Calu3 (cell line): ENCODE data around the gene SMPD3. TPM values are rescaled to one million over a fixed set of nuclear protein-coding genes. Genes with fewer than 3 reads are reported as not detected.
A peak's percentile ranks its signal among the peaks of the same experiment; 100 is the strongest.

Experiments
- BruUV-seq: library from RNA; stranded (reverse); fragments of 400-500 nt; replicated peaks from 2 replicates; lab custom pipeline; 2021; lab: Mats Ljungman, UMichigan
- CTCF ChIA-PET: fragments of 300-600 bp; sonication (Branson Sonifier 250); formaldehyde crosslinking; loops from one replicate; lab custom pipeline; 2022; ENCODE audit warnings: antibody characterized with exemption; lab: Charles Lee
- DNase-seq: peaks from one replicate; pipeline ENCODE4 v3.0.0; 2022
- H3K27ac Mint-ChIP-seq: one replicate; pipeline ENCODE4 v1.8.0; 2022; ENCODE audit warnings: mixed read lengths; ENCODE audit not compliant: unreplicated experiment
- H3K27me3 Mint-ChIP-seq: one replicate; pipeline ENCODE4 v1.8.0; 2022; ENCODE audit warnings: mixed read lengths; ENCODE audit not compliant: unreplicated experiment
- H3K36me3 Mint-ChIP-seq: one replicate; pipeline ENCODE4 v1.8.0; 2022; ENCODE audit warnings: mild to moderate bottlenecking, moderate library complexity, mixed read lengths; ENCODE audit not compliant: insufficient read depth, unreplicated experiment
- H3K4me1 Mint-ChIP-seq: one replicate; pipeline ENCODE4 v1.8.0; 2022; ENCODE audit warnings: mild to moderate bottlenecking, low read depth, mixed read lengths; ENCODE audit not compliant: unreplicated experiment
- H3K4me3 Mint-ChIP-seq: one replicate; pipeline ENCODE4 v1.8.0; 2022; ENCODE audit warnings: mild to moderate bottlenecking, low read depth, moderate library complexity, mixed read lengths; ENCODE audit not compliant: unreplicated experiment
- H3K9me3 Mint-ChIP-seq: one replicate; pipeline ENCODE4 v1.8.0; 2022; ENCODE audit warnings: low read depth, mixed read lengths; ENCODE audit not compliant: unreplicated experiment
- CTCF ChIP-seq: fragments of 200-600 bp; IDR thresholded peaks from one replicate; pipeline ENCODE4 v1.8.0; 2022; ENCODE audit warnings: antibody characterized with exemption; ENCODE audit not compliant: unreplicated experiment
- intact Hi-C: fragments of 100-400 bp; cut with micrococcal nuclease; formaldehyde crosslinking; loops from one replicate; pipeline ENCODE4 v1.10.0; 2022; ENCODE audit not compliant: unreplicated experiment
- total RNA-seq: library from RNA; stranded (reverse); gene quantifications from 2 replicates; pipeline ENCODE4 v1.2.3, GENCODE V29; 2022

SMPD3 gene
- total RNA-seq, 1 experiment from 2014 or later: 0.42 TPM

GRCh38 chr16:68396481-68396880 lies 51.8 kb downstream of the SMPD3 start:
- Mint-ChIP-seq H3K27ac (peak overlapping the region; percentile 37), H3K27me3 (peaks cover 29% of the 10 kb centered on the region), H3K9me3 (no peaks in the 10 kb centered on the region), H3K36me3 (peaks cover 4% of the 10 kb centered on the region), H3K4me3 (no peak overlapping the region), H3K4me1 (peaks cover 8% of the 10 kb centered on the region)
- peak; percentile 83 for TF ChIP-seq CTCF
- peak; percentile 83 for DNase-seq
- intact Hi-C loops: loop anchor here (5.0 kb wide), 3 partner anchors 51 to 126 kb away; partner anchors contain the start of gene SMPD3
- CTCF ChIA-PET: interaction anchor here (0.6 to 2.2 kb wide), 10 partner anchors 19 to 460 kb away, joined by 3 to 11 read pairs (median 4); partner anchors contain the start of genes PSMB10 and SMPD3
- no TSS peak for BruUV-seq

DNA sequence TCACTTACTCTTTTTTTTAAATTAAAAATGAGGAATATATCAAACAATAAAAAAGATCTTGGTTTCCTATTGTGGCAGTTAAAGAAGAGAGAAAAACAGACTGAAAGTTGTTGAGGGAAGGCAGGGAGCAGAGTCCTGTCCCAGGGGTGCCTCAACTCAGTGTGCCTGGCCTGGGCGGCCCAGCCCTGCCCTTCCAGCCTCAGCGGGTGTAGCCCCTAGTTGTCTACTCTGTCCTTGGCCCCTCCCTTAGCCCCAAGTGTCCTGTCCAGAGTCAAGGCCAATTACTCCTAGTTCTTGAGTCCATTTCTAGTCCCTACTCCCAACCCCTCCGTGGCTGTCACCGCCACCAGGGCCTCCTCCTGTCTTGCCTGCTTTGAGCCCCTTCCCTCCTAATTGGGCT lies 52.5 kb downstream of the SMPD3 start:
- TF ChIP-seq CTCF: no peak
- BruUV-seq: no TSS peak
- intact Hi-C loops: loop anchor here (5.0 kb wide), 3 partner anchors 51 to 126 kb away; partner anchors contain the start of gene SMPD3
- H3K27ac Mint-ChIP-seq: no peak overlapping the region
- no peak overlapping the region for H3K4me3 Mint-ChIP-seq
- no peaks in the 10 kb centered on the region for H3K9me3 Mint-ChIP-seq
- CTCF ChIA-PET: interaction anchor here (1.0 to 2.2 kb wide), 9 partner anchors 18 to 125 kb away, joined by 3 to 11 read pairs (median 4); partner anchors contain the start of gene SMPD3
- peaks cover 8% of the 10 kb centered on the region for H3K4me1 Mint-ChIP-seq
- DNase-seq: no peak
- H3K27me3 Mint-ChIP-seq: peaks cover 29% of the 10 kb centered on the region
- H3K36me3 Mint-ChIP-seq: peaks cover 4% of the 10 kb centered on the region

DNA sequence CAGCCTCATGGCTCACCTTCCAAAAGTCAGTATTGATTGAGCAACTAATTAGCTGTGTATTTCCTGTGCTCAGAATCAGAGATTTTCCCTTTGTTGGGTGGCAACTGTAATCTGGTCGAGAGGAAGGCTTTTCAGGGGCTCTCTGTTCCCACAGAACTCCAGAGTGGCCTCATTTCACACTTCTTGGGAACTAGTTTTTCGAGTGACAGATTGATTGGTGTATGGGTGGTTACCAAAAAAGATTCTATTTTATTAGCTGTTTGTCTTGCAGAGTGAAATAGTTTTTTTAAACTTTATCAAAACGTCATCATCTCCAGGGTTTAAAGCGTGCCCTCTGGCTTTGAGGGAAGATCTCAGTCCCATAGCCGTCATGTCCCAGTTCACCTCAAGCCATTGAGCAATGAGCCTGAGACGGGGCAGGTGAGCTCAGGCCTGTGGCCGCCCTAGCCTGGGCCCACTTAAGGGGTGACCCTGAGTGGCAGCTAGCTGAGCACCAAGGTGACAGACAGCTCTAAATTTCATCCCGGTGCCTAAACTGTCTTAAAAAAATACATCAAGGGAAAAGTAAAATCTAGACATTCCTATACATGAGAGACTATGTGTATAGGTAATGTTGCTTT lies 53.0 kb downstream of the SMPD3 start:
- intact Hi-C loops: loop anchor here (5.0 kb wide), 3 partner anchors 52 to 127 kb away; partner anchors contain the start of gene SMPD3
- Mint-ChIP-seq H3K9me3 (no peaks in the 10 kb centered on the region), H3K4me3 (no peak overlapping the region), H3K4me1 (peaks cover 8% of the 10 kb centered on the region), H3K27ac (no peak overlapping the region), H3K27me3 (peaks cover 31% of the 10 kb centered on the region), H3K36me3 (peaks cover 4% of the 10 kb centered on the region)
- CTCF ChIA-PET: interaction anchor here (0.5 to 2.2 kb wide), 5 partner anchors 11 to 862 kb away, joined by 3 to 9 read pairs (median 3); no protein-coding TSS in a partner anchor
- no peak for TF ChIP-seq CTCF
- no TSS peak for BruUV-seq
- no peak for DNase-seq

DNA sequence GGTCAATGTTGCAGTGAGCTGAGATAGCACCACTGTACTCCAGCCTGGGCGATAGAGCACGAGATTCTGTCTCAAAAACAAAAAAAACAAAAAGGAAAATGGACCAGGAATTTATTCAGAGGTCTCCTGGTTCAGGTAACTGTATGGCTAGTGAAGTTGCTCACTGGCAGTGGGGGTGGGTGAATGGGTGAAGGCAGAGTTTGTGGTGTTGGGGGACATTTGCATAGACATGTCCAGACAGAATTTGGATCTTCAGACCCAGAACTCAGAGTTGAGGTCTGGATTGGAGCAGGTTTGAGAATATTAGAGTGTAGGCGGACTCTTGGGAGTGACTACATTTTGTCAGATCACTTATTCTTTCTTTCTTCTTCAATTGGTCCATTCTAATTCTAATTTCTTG lies 55.0 kb downstream of the SMPD3 start:
- H3K27ac Mint-ChIP-seq: no peak overlapping the region
- intact Hi-C loops: no loop called here
- H3K4me1 Mint-ChIP-seq: peaks cover 8% of the 10 kb centered on the region
- H3K4me3 Mint-ChIP-seq: no peak overlapping the region
- BruUV-seq: no TSS peak
- no peaks in the 10 kb centered on the region for H3K9me3 Mint-ChIP-seq
- CTCF ChIA-PET: no interaction called here
- no peak for TF ChIP-seq CTCF
- H3K27me3 Mint-ChIP-seq: peaks cover 31% of the 10 kb centered on the region
- no peak for DNase-seq
- H3K36me3 Mint-ChIP-seq: peaks cover 4% of the 10 kb centered on the region
